HUDEP-2 (cell line): ENCODE measurements around the gene OAS3.
A peak's percentile ranks its signal among the peaks of the same experiment; 100 is the strongest.
"Not testable (repeated sequence)": the region's sequence is repeated elsewhere in the genome, so short reads cannot be mapped to it uniquely, and the experiment has no call there.

ENCODE experiments used
- DNase-seq, 76 experiments: peaks; one replicate each; lab custom pipeline; 2025; ENCODE audit not compliant: unreplicated experiment in 76 of 76; lab: John Stamatoyannopoulos, UW

Gene OAS3

DNA sequence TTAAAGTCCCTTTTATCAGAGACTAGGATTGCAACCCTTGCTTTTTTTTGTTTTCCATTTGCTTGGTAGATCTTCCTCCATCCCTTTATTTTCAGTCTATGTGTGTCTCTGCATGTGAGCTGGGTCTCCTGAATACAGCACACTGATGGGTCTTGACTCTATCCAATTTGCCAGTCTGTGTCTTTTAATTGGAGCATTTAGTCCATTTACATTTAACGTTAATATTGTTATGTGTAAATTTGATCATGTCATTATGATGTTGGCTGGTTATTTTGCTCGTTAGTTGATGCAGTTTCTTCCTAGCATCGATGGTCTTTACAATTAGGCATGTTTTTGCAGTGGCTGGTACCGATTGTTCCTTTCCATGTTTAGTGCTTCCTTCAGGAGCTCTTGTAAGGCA is 18.9 kb downstream of the OAS3 start:
- not testable (repeated sequence) for DNase-seq

DNA sequence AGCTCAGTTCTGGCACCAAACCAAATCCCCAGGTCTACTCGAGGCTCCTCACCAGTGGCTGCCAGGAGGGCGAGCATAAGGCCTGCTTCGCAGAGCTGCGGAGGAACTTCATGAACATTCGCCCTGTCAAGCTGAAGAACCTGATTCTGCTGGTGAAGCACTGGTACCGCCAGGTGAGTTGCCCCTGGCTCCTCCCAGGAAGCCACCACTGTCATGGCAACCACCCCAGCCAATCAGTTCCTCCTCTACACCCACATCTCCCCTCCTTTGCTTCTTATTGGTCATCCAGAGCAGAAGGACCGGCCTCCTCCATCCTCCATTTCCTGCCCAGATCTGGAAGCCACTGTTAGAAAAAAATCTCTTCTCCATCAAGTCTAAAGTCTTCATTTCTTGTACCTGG is 22.8 kb downstream of the OAS3 start:
- DNase-seq = no peak

DNA sequence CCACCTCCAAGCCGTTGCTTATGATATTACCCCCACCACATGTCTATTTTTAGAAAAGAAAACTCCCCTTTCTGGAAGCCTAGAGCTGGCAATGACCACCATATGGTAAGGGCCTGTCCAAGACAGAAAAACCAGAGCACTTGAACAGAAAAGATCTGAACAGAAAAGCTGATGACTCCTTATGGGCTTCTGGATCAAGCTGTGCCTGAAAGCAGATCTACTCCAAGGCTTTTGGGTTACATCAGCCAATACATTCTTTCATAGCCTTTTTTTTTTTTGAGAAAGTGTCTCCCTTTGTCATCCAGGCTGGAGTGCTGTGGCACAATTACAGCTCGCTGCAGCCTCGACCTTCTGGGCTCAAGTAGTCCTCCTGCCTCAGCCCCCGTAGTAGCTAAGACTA is 23.3 kb downstream of the OAS3 start:
- no peak for DNase-seq

DNA sequence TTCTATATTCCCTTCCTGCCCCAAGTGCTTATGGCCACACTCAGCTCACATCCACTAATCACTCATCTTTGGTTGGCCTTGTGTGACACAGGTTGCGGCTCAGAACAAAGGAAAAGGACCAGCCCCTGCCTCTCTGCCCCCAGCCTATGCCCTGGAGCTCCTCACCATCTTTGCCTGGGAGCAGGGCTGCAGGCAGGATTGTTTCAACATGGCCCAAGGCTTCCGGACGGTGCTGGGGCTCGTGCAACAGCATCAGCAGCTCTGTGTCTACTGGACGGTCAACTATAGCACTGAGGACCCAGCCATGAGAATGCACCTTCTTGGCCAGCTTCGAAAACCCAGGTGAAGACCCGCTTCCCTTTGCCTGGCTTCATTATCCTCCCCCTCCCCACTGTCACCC is 24.3 kb downstream of the OAS3 start:
- DNase-seq = no peak

DNA sequence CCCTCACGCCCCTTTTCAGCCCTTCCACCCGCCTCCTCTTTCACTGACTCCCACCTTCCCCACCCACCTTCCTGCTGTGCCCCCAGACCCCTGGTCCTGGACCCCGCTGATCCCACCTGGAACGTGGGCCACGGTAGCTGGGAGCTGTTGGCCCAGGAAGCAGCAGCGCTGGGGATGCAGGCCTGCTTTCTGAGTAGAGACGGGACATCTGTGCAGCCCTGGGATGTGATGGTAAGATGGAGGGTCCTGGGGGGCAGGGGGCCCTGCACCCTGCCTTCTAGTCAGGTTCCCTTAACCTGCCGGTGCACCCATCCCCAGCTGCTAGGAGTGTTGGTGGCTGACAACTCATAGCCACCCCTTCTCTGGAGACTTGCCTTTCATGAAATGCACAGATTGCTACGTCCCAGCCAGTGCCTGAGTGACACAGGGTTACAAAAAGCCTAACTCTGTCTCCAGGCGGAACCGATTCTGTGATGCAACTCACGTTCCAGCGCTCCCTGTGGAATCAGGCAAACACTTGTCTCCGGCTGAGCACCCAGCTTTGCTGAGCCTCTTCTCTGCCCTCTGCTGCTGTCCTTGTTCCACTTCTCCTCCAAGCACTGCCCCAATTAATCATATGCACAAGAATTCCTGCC is 25.1 kb downstream of the OAS3 start:
- no peak for DNase-seq

DNA sequence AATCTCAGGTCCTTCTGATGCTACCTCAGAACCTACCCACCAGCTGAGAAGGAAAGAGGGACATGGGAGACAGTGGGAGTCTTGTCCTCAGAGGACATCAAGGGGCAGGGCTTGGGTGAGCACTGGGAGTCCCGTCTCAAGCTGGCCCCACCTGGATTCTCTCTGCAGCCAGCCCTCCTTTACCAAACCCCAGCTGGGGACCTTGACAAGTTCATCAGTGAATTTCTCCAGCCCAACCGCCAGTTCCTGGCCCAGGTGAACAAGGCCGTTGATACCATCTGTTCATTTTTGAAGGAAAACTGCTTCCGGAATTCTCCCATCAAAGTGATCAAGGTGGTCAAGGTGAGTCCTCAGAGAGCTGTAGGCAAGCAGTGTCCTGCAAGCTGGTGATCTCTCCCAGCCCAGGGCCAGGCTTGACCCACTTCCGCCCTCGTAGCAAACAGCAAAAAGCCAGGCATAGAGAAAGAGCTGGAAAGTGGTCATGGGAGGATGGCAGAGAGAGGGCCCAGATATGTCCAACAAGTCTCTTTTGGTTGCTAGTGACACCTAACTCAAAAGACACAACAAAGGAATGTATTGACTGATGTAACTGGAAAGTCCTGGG is 25.9 kb downstream of the OAS3 start:
- DNase-seq = no peak

DNA sequence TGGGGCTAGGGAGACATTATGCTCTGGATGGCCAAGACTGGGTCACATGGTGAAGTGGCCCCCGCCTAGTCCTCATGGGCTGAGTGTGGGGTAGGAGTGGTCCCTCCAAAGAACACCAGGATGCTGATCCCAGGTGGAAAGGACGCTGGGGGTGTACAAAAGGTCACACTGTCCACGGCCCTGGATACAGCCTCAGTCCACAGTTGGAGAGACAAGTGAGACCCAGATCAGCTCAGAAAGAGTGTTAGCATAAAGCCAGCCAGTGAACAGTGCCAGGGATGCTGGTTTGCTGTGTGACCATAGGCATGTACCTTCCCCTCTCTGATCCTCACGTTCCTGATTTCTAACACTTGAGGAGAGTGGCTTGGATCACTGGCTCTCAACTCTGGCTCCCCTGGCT is 26.6 kb downstream of the OAS3 start:
- DNase-seq = no peak

DNA sequence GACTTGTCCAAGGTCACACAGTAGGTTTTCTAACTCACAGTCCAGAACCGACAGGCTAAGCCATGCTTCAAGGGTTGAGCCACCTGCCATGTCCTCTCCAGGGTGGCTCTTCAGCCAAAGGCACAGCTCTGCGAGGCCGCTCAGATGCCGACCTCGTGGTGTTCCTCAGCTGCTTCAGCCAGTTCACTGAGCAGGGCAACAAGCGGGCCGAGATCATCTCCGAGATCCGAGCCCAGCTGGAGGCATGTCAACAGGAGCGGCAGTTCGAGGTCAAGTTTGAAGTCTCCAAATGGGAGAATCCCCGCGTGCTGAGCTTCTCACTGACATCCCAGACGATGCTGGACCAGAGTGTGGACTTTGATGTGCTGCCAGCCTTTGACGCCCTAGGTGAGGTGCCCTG is 27.4 kb downstream of the OAS3 start:
- DNase-seq = no peak

DNA sequence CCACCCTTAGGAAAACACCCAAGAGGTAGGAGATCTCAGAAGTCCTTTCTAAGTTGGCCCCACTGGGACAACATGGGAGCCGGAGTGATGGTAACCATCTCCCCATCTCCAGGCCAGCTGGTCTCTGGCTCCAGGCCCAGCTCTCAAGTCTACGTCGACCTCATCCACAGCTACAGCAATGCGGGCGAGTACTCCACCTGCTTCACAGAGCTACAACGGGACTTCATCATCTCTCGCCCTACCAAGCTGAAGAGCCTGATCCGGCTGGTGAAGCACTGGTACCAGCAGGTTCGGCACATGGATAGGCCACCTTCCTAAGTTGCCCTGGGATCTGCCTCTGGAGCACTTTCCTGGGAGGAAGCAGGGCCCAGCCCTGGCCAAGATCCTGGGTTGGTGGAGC is 29.0 kb downstream of the OAS3 start:
- no peak for DNase-seq

DNA sequence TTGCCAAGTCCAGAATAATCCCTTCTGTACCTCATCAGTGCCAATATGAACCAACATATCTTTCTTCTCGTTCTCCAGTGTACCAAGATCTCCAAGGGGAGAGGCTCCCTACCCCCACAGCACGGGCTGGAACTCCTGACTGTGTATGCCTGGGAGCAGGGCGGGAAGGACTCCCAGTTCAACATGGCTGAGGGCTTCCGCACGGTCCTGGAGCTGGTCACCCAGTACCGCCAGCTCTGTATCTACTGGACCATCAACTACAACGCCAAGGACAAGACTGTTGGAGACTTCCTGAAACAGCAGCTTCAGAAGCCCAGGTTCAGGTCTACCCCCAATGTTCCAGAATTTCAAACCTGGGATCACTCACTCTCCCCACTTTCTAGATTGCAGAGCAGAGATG is 29.6 kb downstream of the OAS3 start:
- no peak for DNase-seq

DNA sequence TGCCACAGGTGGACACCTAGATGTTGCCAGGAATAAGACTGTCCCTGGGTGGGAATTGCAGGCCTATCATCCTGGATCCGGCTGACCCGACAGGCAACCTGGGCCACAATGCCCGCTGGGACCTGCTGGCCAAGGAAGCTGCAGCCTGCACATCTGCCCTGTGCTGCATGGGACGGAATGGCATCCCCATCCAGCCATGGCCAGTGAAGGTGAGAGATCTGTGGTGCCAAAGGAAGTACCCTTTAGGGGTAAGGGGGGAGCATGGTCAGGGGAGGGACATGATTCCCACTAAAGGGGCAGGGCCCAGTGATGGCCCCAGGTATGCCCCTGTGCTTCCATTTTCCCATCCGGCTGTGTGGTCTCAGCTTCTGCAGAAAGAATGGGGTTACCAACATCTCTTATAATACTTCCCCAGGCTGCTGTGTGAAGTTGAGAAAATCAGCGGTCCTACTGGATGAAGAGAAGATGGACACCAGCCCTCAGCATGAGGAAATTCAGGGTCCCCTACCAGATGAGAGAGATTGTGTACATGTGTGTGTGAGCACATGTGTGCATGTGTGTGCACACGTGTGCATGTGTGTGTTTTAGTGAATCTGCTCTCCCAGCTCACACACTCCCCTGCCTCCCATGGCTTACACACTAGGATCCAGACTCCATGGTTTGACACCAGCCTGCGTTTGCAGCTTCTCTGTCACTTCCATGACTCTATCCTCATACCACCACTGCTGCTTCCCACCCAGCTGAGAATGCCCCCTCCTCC is 31.5 kb downstream of the OAS3 start:
- DNase-seq = no peak

DNA sequence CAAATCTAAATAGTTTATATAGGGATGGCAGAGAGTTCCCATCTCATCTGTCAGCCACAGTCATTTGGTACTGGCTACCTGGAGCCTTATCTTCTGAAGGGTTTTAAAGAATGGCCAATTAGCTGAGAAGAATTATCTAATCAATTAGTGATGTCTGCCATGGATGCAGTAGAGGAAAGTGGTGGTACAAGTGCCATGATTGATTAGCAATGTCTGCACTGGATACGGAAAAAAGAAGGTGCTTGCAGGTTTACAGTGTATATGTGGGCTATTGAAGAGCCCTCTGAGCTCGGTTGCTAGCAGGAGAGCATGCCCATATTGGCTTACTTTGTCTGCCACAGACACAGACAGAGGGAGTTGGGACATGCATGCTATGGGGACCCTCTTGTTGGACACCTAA is 32.1 kb downstream of the OAS3 start:
- DNase-seq = no peak

DNA sequence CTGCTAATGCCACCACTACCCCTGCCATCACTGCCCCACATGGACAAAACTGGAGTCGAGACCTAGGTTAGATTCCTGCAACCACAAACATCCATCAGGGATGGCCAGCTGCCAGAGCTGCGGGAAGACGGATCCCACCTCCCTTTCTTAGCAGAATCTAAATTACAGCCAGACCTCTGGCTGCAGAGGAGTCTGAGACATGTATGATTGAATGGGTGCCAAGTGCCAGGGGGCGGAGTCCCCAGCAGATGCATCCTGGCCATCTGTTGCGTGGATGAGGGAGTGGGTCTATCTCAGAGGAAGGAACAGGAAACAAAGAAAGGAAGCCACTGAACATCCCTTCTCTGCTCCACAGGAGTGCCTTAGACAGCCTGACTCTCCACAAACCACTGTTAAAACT is 33.0 kb downstream of the OAS3 start:
- DNase-seq = no peak

DNA sequence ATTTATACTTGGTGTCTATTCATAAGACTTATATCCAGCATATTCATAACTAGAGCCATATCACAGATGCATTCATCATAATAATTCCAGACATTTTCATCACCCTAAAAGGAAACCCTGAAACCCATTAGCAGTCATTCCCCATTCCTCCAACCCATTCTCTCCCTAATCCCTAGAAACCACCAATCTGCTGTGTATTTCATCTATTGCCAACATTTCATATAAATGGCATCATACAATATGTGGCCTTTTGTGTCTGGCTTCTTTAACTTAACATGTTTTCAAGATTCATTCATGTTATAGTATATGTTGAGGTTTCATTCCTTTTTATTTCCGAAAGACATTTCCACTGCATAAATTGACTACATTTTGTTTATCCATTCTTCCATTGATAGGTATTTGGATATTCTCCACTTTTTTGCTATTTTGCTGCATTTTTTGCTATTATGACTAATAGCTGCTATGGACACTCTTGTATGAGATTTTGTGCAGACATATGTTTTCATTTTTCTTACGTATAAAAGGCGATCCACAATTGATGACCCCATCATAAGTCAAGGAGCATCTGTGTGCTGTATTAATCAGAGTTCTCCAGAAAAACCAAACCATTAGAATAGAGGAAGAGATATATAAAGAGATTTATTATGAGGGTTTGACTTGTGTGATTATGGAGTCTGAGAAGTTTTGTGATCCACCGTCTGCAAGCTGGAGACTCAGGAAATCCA is 34.9 kb downstream of the OAS3 start:
- DNase-seq = no peak

DNA sequence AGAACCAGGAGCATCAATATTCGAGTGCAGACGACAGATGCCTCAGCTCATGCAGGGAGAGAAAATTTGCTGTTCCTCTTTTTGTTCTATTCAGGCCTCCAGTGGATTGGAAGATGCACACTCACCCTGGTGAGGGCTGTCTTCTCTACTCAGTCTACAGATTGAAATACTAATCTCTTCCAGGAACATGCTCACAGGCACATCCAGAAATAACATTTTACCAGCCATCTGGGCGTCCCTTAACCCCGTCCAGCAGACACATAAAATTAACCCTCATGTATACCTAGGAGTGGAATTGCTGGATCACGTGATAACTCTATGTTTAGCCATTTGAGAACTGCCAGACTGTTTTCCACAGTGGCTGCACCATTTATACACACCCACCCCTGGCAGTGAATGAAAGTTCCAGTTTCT is 35.6 kb downstream of the OAS3 start:
- DNase-seq = no peak

DNA sequence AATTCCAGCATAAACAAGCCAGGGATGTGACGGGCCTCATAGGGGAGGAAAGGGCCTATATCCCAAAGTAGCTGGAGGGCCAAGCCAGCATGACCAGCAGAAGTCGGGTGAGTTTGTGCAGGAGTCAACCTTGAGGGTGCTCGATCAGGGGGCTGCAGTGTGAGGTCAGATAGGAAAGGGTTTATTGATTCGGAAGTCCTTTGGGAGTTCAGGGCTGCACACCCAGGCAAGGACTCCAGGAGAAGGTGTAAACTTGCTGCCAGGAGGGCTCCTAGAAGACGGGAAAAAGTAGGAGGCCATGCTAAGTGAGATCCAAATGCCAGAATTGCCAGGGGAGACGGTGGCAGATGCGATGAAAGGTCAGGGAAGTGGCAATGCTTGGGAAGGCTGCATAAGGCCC is 36.6 kb downstream of the OAS3 start:
- no peak for DNase-seq

DNA sequence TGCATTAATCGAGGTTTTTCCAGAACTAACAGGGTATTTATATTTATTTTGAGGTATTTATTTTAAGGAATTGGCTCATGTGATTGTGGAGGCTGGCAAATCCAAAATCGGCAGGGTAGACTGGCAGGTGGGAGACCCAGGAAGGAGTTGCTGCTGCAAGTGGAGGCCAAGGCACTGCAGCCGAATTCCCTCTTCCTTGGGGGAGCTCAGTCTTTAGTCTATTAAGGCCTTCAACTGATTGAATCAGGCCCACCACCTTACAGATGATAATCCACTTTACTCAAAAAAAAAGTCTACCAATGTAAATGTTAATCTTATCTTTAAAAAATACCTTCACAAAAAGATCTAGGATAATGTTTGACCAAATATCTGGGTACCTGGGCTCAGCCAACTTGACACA is 38.9 kb downstream of the OAS3 start:
- DNase-seq = no peak

DNA sequence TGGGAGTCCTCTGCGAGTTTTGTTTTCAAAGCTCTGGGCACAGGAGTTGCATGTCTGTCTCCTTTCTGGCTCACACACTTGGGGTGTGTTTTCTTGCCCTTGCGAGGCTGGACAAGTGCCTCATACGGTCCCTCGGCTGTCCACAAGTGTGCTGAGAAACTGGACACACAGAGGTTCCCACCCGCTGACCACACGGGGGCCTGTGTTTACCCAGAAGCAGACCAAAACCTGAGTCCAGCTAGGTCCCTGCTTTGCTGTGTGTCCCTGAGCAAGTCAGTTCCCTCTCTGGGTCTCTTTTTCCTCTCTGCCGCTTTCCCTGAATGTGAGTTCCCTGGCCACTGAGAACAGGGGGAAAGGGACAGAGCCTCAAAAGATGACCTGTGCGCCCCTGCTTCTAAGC is 39.4 kb downstream of the OAS3 start:
- DNase-seq = no peak

DNA sequence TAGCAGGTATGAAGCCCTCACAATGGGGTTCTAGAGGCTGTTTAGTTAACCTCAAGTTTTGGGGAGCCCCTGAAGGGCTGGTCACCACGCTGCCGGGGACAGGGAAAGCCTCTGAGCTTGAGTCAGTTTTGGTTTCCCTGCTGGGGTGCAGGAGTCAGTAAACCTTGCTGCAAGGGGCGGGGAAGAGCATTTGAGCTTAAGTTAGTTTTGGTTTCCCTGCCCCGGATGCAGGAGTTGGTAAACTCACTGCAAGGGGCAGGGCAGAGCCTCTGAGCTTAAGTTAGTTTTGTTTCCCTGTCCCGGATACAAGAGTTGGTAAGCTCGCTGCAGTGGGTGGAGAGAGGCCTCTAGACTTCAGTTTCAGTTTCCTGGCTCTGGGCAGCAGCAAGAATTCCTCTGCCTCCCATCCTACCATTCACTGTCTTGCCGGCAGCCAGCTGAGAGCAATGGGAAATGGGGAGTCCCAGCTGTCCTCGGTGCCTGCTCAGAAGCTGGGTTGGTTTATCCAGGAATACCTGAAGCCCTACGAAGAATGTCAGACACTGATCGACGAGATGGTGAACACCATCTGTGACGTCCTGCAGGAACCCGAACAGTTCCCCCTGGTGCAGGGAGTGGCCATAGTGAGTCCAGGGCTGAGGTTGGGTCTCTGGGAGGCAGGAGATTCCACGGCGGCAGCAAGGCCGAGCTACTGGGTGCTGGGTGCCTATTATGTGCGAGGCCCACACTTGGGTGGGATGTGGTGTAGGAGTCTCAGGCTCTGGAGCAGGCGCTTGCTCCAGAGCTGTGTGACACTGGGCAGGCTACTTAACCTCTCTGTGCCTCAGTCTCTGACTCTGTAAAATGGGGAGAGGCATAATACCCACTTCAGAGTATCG is 40.1 kb downstream of the OAS3 start, which contains the start of gene OAS2:
OAS2 (plus strand) TSS at position 357 of the 878 bp plus-strand sequence; CDS start at position 447, 90 bp downstream.
- peak in 2 of 76 experiments; percentile 1 to 19 for DNase-seq

DNA sequence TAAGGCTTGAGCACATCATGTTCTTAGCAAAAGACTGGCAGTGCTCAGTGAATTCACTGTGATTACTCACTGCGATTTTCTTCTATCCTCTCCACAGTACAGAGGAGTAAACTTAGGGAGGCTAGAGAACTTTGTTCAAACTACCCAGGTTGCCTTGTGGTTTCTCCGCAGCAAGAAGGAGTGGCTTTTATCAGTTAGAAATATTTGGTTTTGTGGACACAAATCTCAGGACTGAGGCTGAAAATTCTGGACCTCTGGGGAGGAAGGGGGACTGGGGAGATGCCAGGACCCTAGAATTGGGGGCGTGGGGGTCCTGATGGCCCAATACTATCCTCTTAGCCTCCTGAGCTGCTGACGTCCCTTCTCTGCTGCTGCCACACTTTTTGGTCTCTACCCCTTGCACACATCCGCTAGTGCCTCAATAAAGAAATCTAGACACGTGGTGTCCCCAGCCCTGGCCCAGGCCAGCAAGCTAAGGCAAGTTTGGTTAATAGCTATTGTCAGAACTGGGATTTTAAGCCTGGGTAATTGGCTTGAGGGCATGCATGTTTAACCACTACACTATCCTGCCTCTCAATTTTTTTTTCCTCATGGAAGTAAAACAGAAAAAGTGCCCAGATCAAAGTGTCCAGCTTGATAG is 40.9 kb downstream of the OAS3 start:
- no peak for DNase-seq
